ENCODE measurements around the gene FBRS. TPM values are rescaled to one million over a fixed set of nuclear protein-coding genes. Genes with fewer than 3 reads are reported as not detected.

Gene FBRS
- total and polyA plus RNA-seq, 10 of the 15 experiments (the other 5 are each of a cell fraction or from before 2014, with no cell fraction given) = 0.45 to 87.6 (median 14.6) TPM

GRCh38 chr16:30692396-30693064 lies 34.3 kb downstream of the FBRS start:
- POLR2A ChIA-PET = interaction anchor here (0.5 to 1.8 kb wide), 4 partner anchors 29 to 165 kb away, joined by 3 to 6 read pairs (median 5); partner anchors contain the start of gene FBRS
- ATAC-seq = no peak
- no peak for TF ChIP-seq BMI1 (IDR thresholded peaks at IDR 0.05; ENCODE audit: borderline replicate concordance)
- TF ChIP-seq BCLAF1 (IDR thresholded peaks at IDR 0.05) = no peak
- no peak for TF ChIP-seq SMC3 (IDR thresholded peaks at IDR 0.05; ENCODE audit: borderline replicate concordance, low read length)
- no peak for TF ChIP-seq YBX1 (IDR thresholded peaks at IDR 0.05)
- TF ChIP-seq ETV6 (conservative IDR thresholded peaks at IDR 0.05 in 1 of 2, IDR thresholded peaks at IDR 0.05 in 1 of 2; ENCODE audit: borderline replicate concordance in 1 of 2, low read depth in 1 of 2) = no peak
- no peak for TF ChIP-seq E2F4 (IDR thresholded peaks at IDR 0.05; ENCODE audit: low read depth, low read length)
- no peak for TF ChIP-seq RB1 (IDR thresholded peaks at IDR 0.05; ENCODE audit: borderline replicate concordance)
- TF ChIP-seq NKRF (conservative IDR thresholded peaks at IDR 0.05) = no peak
- no peak for TF ChIP-seq WRNIP1 (IDR thresholded peaks at IDR 0.05; ENCODE audit: borderline replicate concordance, low read depth, low read length)
- no peak for TF ChIP-seq ZBTB11 (CRISPR knock-in tag; IDR thresholded peaks at IDR 0.05)
- TF ChIP-seq CBX3 (IDR thresholded peaks at IDR 0.05; ENCODE audit: borderline replicate concordance, low read depth) = no peak
- TF ChIP-seq MXI1 (IDR thresholded peaks at IDR 0.05; ENCODE audit: low read depth, low read length) = no peak
- TF ChIP-seq ZNF622 (IDR thresholded peaks at IDR 0.05) = no peak

More at GRCh38 chr16:30692396-30693064, 34.3 kb downstream of the FBRS start:
- Histone ChIP-seq H3K79me2 (ENCODE audit: control insufficient read depth, insufficient read depth, low read length) (no peaks in the 10 kb centered on the region), H3K4me3 (no peak overlapping the region), H3K36me3 (ENCODE audit: control insufficient read depth in 2 of 2, insufficient read depth in 2 of 2, low read length in 1 of 2) (no peaks in the 10 kb centered on the region), H4K20me1 (ENCODE audit: control insufficient read depth, insufficient read depth) (no peaks in the 10 kb centered on the region), H3K4me1 (ENCODE audit: control insufficient read depth, insufficient read depth, low read length) (peaks cover 4% of the 10 kb centered on the region; the same call in 1 of the 2 replicates), H3K9ac (ENCODE audit: control insufficient read depth, insufficient read depth, low read length) (no peak overlapping the region), H3K4me2 (ENCODE audit: control insufficient read depth, insufficient read depth) (no peak overlapping the region), H3K9me3 (replicated peaks; ENCODE audit: control insufficient read depth, insufficient read depth, low read length) (no peaks in the 10 kb centered on the region), H3K27me3 (replicated peaks in 1 of 2; ENCODE audit: control insufficient read depth in 2 of 2, insufficient read depth in 2 of 2, low read length in 1 of 2) (no peaks in the 10 kb centered on the region), H3K27ac (ENCODE audit: control insufficient read depth, insufficient read depth) (no peak overlapping the region), H2AFZ (ENCODE audit: control insufficient read depth, low read depth, low read length) (no peak overlapping the region)
- BruUV-seq (replicated peaks) = no TSS peak
- WGBS (ENCODE audit: insufficient coverage, insufficient replicate concordance, low lambda C conversion rate, missing lambda C conversion rate) = 72% methylated on average over 9 of the region's 10 CpGs
- intact Hi-C loops (cut with micrococcal nuclease; ENCODE audit: unreplicated experiment) = loop anchor here (10.0 kb wide), 1 partner anchor 232 kb away; the partner anchor contains the start of gene FBXL19
- in situ Hi-C loops (cut with MboI) = loop anchor here (10.0 kb wide), 1 partner anchor 508 kb away; the partner anchor contains the start of gene CORO1A
- ChIA-PET RAD21 (ENCODE audit: unreplicated experiment) (interaction anchor here (0.7 to 8.0 kb wide), 3 partner anchors 9 to 64 kb away, joined by 3 to 64 read pairs (median 7); partner anchors contain the start of gene FBRS), SMC1A (ENCODE audit: uncharacterized antibody, unreplicated experiment) (interaction anchor here (0.7 to 6.9 kb wide), 6 partner anchors 27 to 157 kb away, joined by 3 to 80 read pairs (median 4); partner anchors contain the start of gene FBRS), CTCF (interaction anchor here (1.5 to 5.8 kb wide), 8 partner anchors 9 to 63 kb away, joined by 4 to 61 read pairs (median 7); partner anchors contain the start of genes FBRS and PRR14)
- no peak for FAIRE-seq
- no peak for DNase-seq (ENCODE audit: low read depth, low spot score)
